ENCODE results near the gene UBXN2A.

The UBXN2A gene

DNA sequence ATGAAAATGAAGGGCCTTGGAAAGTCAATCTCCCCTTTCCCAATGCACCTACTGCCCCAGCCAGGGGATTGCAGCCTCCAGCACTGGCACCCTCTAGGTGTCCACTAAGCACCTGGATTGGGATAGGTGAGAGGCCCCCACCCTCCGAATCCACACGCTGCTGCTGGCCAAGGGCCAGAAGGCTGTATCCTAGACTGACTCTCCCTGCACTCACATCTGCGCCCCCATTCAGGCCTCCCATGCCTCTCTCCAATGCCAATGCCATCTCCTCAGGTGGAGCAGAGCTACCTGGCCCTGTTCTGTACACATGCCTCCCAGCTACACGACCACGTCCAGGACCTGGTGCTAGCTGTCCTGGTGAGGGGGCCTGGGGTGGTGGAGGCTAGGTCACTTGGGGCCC is 79.5 kb downstream of the UBXN2A start:
- no peak overlapping the region for H3K27ac ChIP-seq
- no peak overlapping the region for H3K4me3 ChIP-seq
- DNase-seq (ENCODE audit: low spot score) = no peak
- no peak for TF ChIP-seq CTCF (IDR thresholded peaks at IDR 0.05)

DNA sequence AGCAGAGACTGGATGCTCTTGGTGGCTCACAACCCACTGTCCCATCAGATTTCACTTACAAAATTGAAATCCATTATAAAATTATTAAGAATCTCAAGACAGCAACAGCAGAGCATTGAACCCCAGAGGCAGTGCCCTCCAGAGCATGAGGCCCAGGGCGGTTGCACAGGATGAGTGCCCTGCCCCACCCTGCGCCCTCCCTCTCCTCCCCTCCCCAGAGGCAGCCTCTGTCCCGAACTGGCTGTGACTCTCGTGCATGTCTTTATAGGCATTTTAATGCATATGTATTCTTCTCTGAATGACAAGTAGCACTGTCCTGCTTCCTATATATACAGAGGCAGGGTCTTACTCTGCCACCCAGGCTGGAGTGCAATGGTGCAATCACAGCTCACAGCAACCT is 80.0 kb downstream of the UBXN2A start:
- no peak for DNase-seq (ENCODE audit: low spot score)

GRCh38 chr2:24021122-24021998 is 81.1 kb downstream of the UBXN2A start:
- no peak for DNase-seq (ENCODE audit: low spot score)
- Histone ChIP-seq H3K27ac (no peak overlapping the region), H3K4me3 (no peak overlapping the region)
- no peak for TF ChIP-seq CTCF (IDR thresholded peaks at IDR 0.05)

More for the DNA sequence above, 80.0 kb downstream of the UBXN2A start:
- no peak overlapping the region for H3K4me3 ChIP-seq
- no peak for TF ChIP-seq CTCF (IDR thresholded peaks at IDR 0.05)
- no peak overlapping the region for H3K27ac ChIP-seq

DNA sequence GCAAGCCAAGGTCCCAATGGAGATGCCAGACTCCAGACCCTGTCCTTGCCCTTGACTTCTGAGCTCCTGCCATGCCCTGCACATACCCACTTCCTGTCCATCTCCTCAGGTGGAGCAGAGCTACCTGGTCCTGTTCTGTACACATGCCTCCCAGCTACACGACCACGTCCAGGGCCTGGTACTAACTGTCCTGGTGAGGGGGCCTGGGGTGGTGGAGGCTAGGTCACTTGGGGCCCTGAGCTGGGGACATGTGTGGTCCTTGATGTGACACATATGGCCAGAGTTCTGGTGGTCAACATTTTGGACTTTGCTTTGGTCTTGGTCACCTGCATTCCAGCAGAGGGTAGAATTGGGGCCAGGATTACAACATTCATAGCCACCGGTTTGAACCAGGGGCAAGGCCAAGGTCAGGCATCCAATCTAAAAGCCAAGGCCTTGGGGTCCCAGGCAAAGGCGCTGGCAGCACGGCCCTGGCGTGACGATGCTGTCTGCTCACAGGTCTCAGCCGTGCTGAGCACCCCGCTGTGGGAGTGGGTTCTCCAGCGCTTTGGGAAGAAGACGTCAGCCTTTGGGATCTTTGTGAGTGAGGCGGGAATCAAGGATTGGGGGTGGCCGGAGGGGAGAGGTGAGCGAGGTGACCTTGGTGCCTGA is 82.2 kb downstream of the UBXN2A start:
- no peak for DNase-seq (ENCODE audit: low spot score)
- Histone ChIP-seq H3K27ac (no peak overlapping the region), H3K4me3 (no peak overlapping the region)
- TF ChIP-seq CTCF (IDR thresholded peaks at IDR 0.05) = no peak

DNA sequence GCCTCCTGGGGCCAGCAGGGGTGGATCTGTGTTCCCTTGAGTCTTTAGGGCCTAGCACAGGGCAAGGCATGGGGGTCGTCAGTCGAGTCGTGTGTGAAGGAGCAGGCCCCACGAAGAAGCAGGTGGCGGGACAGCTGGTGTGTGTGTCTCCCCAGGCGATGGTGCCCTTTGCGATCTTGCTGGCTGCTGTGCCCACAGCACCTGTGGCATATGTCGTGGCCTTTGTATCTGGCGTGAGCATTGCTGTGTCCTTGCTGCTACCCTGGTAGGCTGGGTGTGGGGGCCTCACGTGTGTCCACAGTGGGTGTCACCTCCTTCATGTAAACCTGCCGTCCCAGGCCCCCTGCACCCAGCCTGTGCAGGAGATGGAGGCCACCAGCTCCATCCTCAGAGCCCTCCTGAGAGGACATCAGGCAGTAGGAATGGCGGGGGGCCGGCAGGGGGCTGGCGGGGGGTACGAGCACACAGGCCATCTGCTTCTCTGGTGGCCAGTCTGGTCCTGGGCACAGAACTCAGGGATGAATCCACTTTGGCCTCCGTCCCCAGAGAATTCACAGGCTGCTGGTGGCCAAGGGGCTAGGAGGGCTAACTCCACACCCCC is 82.8 kb downstream of the UBXN2A start:
- DNase-seq (ENCODE audit: low spot score) = no peak
- no peak overlapping the region for H3K27ac ChIP-seq
- H3K4me3 ChIP-seq = no peak overlapping the region
- no peak for TF ChIP-seq CTCF (IDR thresholded peaks at IDR 0.05)

DNA sequence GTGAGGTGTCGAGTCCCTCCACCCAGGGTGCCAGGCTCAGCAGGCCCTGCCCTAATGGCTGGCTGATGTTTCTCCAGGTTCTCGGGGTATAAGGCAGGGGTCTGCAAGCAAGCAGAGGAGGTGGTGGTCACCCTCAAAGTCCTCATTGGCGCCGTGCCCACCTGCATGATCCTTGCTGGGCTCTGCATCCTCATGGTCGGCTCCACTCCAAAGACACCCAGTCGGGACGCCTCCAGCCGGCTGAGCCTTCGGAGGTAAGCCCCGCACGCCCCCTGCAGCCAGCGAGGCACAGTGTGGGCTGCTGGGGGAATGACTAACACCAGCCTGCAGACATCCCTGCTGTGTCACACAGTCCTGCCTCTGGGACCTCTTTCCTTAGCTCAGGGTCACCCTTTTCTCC is 83.8 kb downstream of the UBXN2A start:
- no peak overlapping the region for H3K4me3 ChIP-seq
- H3K27ac ChIP-seq = no peak overlapping the region
- DNase-seq (ENCODE audit: low spot score) = no peak
- TF ChIP-seq CTCF (IDR thresholded peaks at IDR 0.05) = no peak

Measured in coronary artery (tissue), 2 donors.